Measurements from ENCODE around the gene PER3.

The PER3 gene

DNA sequence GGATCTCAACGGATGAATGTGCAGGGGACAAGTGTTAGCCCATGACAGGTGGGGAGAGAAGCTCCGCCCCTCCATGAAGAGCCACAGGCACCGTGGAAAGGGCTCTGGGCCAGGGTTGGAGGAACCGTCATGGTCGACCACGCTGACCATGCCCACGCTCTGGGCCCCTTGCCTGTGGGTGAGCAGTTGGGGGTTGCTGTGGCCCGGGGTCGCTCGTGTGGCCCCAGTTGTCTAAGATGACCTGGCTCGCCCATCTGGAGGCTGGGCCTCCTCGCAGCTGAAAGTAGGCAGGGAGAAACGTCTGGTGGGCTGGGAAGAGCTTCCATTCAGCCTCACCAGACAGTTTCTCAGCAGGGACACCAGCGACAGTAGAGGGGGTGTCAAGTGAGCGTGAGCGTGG, 81.9 kb downstream of the PER3 start:
- TF ChIP-seq, protein P1, sequence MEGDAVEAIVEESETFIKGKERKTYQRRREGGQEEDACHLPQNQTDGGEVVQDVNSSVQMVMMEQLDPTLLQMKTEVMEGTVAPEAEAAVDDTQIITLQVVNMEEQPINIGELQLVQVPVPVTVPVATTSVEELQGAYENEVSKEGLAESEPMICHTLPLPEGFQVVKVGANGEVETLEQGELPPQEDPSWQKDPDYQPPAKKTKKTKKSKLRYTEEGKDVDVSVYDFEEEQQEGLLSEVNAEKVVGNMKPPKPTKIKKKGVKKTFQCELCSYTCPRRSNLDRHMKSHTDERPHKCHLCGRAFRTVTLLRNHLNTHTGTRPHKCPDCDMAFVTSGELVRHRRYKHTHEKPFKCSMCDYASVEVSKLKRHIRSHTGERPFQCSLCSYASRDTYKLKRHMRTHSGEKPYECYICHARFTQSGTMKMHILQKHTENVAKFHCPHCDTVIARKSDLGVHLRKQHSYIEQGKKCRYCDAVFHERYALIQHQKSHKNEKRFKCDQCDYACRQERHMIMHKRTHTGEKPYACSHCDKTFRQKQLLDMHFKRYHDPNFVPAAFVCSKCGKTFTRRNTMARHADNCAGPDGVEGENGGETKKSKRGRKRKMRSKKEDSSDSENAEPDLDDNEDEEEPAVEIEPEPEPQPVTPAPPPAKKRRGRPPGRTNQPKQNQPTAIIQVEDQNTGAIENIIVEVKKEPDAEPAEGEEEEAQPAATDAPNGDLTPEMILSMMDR (conservative IDR thresholded peaks at IDR 0.05; ENCODE audit: low read length) = no peak
- no peak for DNase-seq (ENCODE audit: low read depth)
- no peak overlapping the region for H3K4me3 ChIP-seq (ENCODE audit: low read length)

DNA sequence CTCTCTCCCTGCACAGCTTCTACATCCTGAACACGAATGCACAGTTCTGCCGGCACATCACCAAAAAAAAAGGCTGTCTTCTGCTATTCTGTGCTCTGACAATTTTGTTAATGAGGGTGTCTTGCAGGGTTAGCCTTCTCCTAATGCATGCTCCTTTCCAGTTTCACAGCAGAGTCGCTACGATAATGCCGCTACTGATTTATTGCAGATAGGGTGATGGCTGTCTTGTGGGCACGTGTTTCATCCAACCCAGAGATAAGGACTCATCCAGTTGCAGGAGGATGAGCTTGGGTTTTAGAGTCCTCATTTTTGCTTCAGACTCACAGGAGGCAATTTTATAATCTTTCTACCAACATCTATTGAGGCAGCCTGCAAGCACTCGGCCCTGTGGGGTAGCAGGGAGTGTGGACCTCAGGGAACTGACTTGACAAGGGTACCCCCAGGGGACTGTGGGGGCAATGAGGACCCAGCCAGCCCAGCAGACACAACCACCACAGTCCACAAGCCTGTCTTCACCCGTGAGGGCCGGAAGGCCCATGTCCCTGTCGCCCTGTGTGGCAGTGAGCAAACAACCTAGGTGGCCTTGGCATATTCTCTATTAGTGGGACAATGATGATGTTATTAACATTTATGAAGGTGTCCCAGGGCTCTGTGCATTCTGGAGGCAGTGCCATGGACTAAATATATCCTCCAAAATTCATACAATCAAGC, 84.1 kb downstream of the PER3 start:
- DNase-seq (ENCODE audit: low read depth) = no peak
- TF ChIP-seq, protein P1 (conservative IDR thresholded peaks at IDR 0.05; ENCODE audit: low read length) = no peak
- no peak overlapping the region for H3K4me3 ChIP-seq (ENCODE audit: low read length)

DNA sequence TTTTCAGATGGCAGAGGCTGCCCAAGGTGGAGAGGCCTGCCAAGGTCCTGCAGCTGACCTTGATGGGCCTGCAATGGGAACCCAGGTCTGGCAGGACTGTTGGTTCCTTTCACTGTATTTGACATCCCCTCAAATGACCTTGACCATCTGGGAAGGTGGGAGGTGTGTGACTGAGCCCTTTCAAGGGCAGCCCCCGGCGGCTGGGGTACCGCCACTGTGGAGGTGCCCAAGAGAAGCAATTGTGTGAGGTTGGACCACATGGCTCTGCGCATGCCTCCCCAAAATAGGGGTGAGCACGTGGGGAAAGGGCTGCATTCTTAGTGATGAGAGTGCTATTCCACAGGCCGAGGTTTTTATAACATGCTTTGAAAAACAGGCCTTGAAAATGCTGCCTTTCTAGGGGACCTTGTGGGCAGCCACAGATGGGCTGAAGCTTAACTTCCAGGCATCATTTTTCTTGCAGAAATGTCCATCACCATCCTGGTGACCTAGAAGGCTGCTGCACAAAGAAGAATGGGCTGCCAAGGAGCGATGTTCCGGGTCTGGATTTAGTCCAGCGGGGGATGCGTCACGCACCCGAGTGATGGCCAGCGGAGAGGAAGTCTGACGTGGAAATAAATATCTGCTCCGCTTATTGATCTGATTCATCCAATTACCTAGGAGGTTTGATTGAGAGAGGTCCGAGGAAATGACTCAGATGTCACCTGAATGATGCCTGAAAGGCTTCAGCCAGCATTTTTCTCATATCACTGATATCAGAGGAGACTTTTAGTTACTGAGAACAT, 85.2 kb downstream of the PER3 start:
- no peak overlapping the region for H3K4me3 ChIP-seq (ENCODE audit: low read length)
- TF ChIP-seq, protein P1 (conservative IDR thresholded peaks at IDR 0.05; ENCODE audit: low read length) = no peak
- no peak for DNase-seq (ENCODE audit: low read depth)

DNA sequence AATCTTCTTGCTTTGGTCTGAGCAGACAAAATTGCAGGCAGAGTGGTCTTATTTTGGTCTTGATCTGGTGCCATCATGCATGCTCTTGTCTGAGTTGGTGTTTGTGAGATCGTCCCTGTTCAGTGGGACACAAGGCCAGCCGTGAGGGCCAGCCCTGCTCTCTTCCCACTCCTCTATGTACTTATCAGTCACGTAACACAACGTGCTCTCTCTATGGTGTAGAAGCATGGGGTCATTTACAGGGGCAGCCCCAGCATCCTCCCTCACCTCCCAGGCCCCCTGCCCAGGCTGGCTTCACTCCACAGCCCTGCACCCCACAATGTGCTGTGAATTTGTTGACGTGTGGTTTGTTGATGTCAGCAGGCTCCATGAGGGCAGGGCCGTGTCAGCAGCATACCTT, 87.0 kb downstream of the PER3 start:
- TF ChIP-seq, protein P1 (conservative IDR thresholded peaks at IDR 0.05; ENCODE audit: low read length) = no peak
- DNase-seq (ENCODE audit: low read depth) = no peak
- no peak overlapping the region for H3K4me3 ChIP-seq (ENCODE audit: low read length)

DNA sequence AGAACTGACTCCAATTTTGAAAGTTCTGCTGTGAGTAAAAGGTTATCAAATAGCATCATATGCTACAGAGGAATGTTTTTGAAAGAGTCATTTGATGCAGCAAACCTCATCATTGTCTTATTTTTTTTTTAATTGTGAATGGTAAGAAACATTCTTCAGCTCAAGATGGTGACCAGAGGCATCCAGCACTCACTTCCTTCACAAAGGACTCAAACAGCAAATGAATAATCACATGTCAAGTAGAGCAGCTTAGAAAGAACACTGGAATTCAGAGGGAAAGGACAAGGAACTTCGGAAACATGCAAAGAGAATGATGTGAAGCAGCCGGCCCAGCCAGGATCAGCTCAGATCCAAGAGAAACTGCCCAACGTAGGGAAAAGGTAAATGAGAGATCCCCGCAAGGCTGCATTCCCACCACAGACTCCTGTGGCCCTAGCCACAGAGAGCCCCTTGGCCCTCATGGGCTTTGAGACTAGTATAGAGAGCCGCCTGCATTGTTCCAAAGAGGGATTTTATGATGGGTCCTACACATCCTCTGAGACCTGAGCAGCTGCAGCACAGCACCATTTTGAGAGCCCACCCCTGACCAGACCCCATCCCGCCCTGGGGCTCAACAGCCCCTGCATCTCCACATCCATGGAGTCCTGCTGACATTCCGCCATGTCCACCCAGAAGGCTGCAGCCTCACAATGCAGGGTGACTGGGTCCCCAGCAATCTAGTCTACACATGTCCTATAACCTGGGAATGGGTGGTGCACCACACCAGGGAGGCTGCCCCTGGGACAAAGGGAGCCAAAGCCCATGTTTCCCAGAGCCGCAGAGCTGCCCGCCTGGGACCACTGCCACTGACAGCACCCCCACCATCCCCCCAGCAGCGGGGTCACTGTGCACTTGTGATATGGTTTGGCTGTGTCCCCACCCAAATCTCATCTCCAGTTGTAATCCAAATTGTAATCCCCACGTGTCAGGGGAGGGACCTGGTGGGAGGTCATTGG, 90.0 kb downstream of the PER3 start:
- TF ChIP-seq, protein P1 (conservative IDR thresholded peaks at IDR 0.05; ENCODE audit: low read length) = no peak
- H3K4me3 ChIP-seq (ENCODE audit: low read length) = no peak overlapping the region
- no peak for DNase-seq (ENCODE audit: low read depth)

DNA sequence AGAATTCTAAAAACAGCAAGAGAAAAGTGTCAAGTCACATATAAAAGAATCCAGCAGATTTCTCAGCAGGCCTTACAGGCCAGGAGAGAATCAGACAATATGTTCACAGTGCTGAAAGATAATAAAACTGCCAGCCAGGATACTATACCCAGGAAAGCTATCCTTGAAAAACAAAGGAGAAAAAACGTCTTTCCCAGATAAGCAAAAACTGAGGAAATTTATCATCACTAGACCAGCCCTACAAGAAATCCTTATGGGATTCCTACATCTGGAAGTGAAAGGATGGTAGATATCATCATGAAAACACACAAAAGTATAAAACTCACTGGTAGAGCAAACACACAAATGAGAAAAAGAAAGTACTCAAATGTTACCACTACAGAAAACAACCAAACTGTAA, 93.9 kb downstream of the PER3 start:
- TF ChIP-seq, protein P1 (conservative IDR thresholded peaks at IDR 0.05; ENCODE audit: low read length) = no peak
- DNase-seq (ENCODE audit: low read depth) = no peak
- no peak overlapping the region for H3K4me3 ChIP-seq (ENCODE audit: low read length)
